NCI-H774 (cell line): Measurements from ENCODE around the gene TYMP.
"Not testable (repeated sequence)": the region's sequence is repeated elsewhere in the genome, so short reads cannot be mapped to it uniquely, and the experiment has no call there.

Source experiments
- DNase-seq: peaks from one replicate; lab custom pipeline; 2025; lab: John Stamatoyannopoulos, UW

Gene TYMP

DNA sequence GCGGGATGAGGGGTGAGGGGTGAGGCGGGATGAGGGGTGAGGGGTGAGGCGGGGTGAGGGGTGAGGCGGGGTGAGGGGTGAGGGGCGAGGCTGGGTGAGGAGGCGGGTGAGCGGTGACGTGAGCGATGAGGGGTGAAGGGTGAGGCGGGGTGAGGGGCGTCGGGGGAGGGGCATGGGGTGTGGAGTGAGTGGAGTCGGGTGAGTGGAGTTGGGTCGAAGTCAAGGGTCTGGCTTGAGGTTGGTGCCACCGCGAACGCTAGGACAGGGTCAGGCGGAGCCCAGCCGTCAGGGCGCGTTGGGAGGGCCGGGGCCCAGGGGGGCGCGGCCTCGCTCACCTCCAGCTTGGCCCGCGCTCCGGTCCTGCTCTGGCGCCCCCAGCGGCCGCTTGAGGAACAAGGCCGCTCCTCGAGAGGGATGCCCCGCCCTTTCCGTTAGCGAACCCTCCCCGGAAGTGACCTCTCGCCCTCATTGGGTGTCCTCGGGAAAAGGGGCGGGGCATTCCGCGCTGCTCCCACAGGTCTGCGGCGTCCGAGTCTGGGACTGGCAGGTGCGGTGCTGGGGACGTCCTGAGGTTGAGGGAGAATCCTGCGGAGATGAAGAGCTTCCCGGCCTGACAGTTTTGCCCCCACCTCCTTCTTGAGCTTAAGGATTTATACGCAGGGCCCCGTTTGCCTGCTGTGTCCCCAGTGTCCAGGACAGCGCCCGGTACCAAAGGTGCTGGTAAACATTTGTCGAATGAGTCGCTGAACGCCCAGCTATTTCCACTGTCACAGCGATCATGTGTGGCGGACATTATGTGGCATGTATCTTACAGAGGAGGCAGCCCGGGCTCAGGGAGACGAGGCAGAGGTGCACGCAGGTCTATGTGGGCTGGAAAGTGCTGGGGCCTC lies 33.0 kb upstream of the TYMP start, which contains the start of gene SYCE3:
Gene SYCE3, minus strand, starts transcription at position 397 of the 890 bp plus-strand sequence. CDS start 6,514 bp downstream, outside the sequence.
- DNase-seq = peak; percentile 83

GRCh38 chr22:50561401-50562358 lies 31.9 kb upstream of the TYMP start:
- DNase-seq = no peak

DNA sequence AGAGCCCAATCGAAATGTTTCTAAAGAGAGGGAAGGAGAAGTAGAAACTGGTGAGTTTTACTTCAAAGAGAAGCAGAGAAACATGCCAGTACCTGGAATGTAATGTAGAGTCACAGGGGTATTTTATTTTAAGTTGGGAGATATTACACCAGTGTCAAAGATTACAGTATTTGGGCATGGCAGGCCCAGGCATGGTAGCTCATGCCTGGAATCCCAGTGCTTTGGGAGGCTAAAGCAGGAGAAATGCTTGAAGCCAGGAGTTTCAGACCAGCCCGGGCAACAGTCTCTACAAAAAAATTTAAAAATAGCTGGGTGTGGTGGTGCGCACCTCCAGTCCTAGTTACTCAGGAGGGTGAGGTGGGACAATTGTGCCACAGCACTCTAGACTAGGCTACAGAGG lies 30.2 kb upstream of the TYMP start:
- no peak for DNase-seq

- DNase-seq = no peak
Observed at GRCh38 chr22:50556703-50557102, 26.9 kb upstream of the TYMP start.

GRCh38 chr22:50553310-50553709 lies 23.5 kb upstream of the TYMP start:
- DNase-seq = no peak

- no peak for DNase-seq
Observed at GRCh38 chr22:50551160-50551752, 21.4 kb upstream of the TYMP start.

- no peak for DNase-seq
Observed at GRCh38 chr22:50550395-50550794, 20.6 kb upstream of the TYMP start.

GRCh38 chr22:50548921-50549790 lies 19.3 kb upstream of the TYMP start:
- no peak for DNase-seq

- no peak for DNase-seq
Observed at GRCh38 chr22:50548040-50548920, 18.5 kb upstream of the TYMP start.

DNA sequence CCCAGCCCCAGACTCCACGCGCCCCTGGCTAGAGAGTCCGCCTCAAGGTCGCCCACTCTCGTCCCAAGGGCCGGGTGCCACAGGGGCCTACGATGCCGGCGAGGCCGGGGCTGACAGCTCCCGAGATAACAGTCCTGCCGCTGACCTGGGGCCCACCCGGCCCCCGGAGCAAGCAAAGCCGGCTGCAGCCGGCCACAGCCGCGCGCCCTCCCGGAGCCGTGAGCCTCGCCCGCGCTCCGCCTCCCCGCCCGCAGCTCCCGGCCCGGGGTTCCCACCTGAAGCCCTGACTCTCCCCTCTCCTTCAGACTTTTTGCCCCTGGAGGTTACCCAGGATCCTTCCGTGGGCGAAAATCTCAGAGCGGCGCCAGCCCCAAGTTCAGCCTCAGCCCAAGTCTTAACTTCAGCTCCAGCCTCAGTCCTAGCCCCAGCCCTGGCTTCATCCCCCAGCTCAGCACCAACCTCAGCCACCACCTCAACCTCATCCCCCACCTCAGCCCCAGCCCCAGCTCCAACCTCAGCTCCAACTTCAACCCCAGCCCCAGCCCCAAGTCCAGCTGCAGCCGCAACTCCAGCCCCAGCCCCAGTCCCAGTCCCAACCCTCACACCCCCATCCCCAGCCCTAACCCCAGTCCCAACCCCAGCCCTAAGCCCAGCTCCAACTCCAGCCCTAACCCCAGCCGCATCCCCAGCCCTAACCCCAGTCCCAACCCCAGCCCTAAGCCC lies 17.6 kb upstream of the TYMP start:
- DNase-seq = no peak

DNA sequence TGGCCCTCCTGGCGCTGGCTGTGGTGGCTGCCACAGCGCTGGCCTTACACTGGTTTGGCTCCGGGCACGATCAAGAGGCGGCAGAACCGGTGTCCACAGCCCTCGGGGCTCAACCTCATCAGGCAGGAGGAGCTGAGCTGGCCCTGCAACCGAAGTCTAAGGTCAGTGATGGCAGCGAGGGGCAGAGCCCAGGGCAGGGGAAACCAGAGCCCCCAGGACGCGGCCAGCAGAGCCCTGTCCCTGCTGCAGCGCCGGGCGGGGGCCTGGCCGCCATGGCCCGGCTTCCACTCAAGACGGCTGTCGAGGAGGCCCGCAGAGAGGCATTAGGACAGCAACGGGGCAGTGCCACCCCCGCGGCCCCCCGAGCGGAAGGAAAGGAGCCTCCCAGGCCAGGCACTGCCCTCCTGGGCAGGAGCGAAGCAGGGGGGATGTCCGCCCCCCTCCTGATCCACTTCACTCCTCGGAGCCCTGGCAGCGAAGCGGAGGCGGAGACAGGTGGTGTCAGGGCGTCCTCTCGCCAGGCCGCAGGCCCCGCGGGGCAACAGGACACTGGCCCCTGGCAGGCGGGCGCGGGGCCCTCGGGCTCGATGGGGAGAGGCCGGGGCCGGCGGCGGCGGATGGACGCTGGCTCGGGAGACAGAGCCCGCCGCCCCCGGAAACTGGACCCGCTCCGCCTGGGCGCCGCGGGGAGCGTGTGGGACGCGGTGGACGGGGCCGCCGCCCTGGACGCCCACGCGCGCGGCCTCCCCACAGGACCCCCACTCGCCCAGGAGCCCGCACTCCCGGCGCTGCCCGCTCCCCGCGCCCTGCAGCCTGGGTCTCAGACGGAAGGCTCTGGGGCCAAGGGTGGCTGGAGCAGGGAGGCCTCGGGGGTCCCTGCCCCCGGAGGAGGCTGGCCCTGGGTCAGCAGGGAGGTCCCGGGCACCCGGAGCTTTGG lies 16.8 kb upstream of the TYMP start:
- DNase-seq = no peak

GRCh38 chr22:50545522-50546325 lies 15.9 kb upstream of the TYMP start, which contains the start of gene KLHDC7B:
KLHDC7B (plus strand) TSS chr22:50545899; CDS start chr22:50546244, 345 bp downstream.
- no peak for DNase-seq

GRCh38 chr22:50544746-50545253 lies 15.0 kb upstream of the TYMP start:
- no peak for DNase-seq

DNA sequence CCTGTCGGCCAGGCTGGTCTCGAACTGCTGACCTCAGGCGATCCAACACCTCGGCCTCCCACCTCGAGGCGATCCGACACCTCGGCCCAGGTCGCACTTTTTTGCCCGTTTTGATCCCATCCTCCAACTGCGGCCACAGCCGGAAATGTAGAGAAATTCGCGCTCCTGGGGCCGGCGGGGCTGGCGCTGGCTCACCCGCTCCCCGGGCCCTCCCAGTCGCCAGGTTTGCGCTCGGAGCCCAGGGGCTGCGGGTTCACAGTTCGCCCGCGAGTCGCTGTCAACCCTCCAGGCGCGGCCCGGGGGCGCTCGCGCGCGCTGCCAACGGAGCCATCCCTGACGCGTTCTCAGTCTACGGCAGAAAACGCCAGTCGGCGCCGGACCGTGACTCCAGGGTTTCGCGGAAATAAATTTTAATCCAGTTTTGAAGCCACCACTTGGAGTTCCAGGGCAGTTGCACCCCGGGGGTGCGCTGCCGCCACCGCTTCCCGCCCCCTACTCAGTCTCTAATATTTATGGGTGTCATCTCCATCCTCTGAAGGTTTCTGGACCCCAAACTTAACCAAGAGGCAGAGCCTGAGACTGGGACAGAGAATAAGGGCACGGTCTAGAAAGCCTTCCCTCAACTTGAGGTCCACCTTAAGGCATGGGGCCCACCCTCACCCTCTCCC lies 14.4 kb upstream of the TYMP start:
- no peak for DNase-seq

- DNase-seq = no peak
Observed at GRCh38 chr22:50542416-50542927, 12.7 kb upstream of the TYMP start.

DNA sequence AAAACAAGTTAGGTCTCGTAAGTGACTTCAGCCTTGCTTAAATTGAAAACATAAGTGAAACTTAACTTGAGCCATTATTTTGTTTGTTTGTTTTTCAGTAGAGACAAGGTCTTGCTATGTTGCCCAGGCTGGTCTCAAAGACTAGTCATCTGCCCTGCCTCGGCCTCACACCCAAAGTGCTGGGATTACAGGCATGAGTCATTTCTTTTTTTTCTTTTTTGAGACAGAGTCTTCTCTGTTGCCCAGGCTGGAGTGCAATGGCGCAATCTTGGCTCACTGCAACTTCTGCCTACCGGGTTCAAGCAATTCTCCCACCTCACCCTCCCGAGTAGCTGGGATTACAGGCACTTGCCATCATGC lies 11.8 kb upstream of the TYMP start:
- not testable (repeated sequence) for DNase-seq

DNA sequence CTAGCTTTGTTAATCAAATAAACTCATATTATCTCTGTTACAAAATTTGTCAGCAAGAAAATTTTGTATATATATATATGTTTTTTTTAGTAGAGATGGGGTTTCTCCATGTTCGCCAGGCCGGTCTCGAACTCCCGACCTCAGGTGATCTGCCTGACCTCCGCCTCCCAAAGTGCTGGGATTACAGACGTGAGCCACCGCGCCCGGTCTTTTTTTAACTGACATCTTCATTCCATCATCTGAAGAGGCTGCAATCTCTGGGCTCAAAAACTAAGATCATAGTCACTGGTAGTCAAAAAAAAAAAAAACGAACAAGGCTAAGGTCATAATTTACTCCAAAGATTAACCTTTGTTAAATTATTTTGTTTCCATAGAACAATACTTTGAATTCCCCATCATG lies 10.6 kb upstream of the TYMP start:
- no peak for DNase-seq
